ENCODE data around the gene RASGRP4.

DNA sequence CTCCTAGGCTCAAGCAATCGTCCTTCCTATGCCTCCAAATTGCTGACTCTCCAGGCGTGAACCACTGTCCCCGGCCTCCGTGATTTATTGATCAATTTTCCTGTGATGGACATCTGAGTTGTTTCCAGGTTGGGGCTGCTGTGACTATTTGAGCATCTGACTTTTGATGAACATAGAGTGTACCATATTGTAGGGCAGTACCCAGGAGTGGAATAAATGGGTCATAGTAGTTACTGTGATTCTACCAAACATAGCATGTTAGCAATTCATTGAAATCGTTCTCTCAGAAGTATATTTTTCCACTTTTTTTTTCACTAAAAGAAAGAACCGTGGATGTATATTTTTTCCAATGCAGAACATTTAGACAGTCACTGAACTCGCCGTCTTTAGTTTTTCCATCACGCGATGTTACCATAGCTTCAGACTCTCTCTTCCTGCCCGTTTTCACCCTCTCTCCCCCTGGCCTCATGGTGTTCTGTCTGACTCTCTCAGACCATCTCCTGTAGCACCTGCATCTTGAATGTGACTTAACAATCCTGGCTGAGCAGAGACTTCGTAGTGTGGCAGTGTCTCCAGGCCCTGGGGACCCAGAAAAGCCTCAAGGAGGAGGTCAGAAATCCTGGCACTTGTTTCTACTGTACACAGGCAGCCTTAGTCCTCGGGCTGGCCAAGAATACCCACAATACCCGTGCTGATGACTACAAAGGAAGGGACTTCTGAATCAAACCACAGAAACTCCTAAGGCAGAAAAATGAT lies 3.2 kb upstream of the RASGRP4 start:
- TF ChIP-seq CTCF (IDR thresholded peaks at IDR 0.05) (no peak), ZFX (IDR thresholded peaks at IDR 0.05; ENCODE audit: borderline replicate concordance) (no peak)

Measured in 22Rv1 (cell line).